Epithelial cell of esophagus (primary cell): ENCODE measurements around the gene CPEB4.
A peak's percentile ranks its signal among the peaks of the same experiment; 100 is the strongest.

Experiments used
- DNase-seq: peaks from one replicate; pipeline ENCODE4 v3.0.0; 2010; ENCODE audit warnings: low read depth
- H3K4me3 ChIP-seq: 2 replicates; pipeline ENCODE4 v1.5.1; 2011; ENCODE audit warnings: mild to moderate bottlenecking, low read length, control low read depth
- TF ChIP-seq, protein P1 (sequence below): IDR thresholded peaks from 2 replicates; pipeline ENCODE4 v1.5.1; 2011; ENCODE audit warnings: low read depth, mild to moderate bottlenecking, low read length, control low read depth, inconsistent platforms; ENCODE audit not compliant: insufficient read depth; ENCODE audit errors: missing control alignments

The CPEB4 gene

DNA sequence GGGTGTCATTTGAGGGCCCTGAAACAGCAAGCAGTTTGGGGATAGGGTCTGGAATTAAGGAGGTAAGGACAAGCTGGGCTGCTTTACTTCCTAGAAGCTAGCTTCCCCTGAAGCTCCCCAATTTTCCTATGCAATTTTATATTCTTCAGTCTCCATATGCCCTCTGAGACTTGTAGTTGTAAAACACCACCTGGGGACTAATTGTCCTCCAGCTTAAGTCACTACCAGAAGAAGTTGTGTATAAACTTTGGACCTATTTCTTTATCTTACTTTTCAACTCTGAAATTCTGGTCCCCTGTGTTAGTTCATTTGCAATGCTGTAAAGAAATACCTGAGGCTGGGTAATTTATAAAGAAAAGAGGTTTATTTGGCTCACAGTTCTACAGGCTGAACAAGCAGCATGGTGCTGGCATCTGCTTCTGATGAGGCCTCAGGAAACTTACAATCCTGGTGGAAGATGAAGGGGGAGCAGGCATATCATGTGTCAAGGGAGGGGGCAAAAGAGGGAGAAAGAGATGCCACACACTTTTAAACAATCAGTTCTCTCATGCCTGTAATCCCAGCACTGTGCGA, 41.1 kb upstream of the CPEB4 start:
- TF ChIP-seq, protein P1, sequence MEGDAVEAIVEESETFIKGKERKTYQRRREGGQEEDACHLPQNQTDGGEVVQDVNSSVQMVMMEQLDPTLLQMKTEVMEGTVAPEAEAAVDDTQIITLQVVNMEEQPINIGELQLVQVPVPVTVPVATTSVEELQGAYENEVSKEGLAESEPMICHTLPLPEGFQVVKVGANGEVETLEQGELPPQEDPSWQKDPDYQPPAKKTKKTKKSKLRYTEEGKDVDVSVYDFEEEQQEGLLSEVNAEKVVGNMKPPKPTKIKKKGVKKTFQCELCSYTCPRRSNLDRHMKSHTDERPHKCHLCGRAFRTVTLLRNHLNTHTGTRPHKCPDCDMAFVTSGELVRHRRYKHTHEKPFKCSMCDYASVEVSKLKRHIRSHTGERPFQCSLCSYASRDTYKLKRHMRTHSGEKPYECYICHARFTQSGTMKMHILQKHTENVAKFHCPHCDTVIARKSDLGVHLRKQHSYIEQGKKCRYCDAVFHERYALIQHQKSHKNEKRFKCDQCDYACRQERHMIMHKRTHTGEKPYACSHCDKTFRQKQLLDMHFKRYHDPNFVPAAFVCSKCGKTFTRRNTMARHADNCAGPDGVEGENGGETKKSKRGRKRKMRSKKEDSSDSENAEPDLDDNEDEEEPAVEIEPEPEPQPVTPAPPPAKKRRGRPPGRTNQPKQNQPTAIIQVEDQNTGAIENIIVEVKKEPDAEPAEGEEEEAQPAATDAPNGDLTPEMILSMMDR = no peak
- no peak overlapping the region for H3K4me3 ChIP-seq
- DNase-seq = no peak

DNA sequence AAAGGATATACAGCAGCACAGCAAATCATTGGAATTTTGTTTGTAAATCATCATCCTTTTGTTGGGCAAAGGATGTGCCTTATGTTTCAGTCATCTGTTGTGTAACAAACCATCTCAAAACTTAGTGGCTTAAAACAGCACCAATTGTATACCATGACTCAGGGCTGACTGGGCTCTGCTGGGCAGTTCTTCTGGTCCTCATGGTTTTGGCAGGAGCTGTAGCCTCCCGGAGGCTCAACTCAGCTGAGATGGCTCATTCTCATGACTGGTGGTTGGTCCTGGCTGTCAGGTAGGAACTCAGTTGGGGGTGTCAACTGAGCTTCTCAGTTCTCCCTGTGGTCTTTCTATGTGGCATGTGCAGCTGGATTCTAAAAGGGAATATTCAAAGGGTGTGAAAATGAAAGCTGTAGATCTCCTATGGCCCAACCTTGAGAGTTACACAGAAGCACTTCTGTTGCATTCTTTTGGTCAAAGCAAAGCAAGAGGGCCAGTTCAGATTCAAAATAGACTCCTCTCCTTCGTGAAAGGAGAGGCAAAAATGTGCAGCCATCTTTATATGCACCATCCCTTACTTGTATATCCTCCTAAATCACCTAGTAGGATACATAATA, 39.1 kb upstream of the CPEB4 start:
- TF ChIP-seq, protein P1 = no peak
- DNase-seq = peak; percentile 67
- no peak overlapping the region for H3K4me3 ChIP-seq

DNA sequence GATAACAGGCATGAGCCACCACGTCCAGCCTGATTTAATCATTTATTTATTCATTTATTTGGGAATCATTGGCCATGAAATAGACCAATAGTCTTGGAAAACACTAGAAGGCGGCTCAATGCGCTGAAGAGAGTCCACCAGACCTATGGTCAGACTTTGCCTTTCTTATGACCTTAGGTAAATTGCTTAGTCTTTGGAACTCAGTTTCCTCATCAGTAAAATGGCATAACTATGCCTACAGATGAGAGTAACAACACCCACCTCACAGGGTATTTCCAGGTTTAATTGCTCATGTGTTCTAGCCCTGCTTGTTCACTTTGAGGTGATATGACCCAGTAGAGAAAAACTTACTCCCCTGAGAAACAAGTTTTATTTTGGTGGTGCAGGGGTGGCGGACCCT, 38.2 kb upstream of the CPEB4 start:
- DNase-seq = no peak
- no peak overlapping the region for H3K4me3 ChIP-seq
- TF ChIP-seq, protein P1 = no peak

DNA sequence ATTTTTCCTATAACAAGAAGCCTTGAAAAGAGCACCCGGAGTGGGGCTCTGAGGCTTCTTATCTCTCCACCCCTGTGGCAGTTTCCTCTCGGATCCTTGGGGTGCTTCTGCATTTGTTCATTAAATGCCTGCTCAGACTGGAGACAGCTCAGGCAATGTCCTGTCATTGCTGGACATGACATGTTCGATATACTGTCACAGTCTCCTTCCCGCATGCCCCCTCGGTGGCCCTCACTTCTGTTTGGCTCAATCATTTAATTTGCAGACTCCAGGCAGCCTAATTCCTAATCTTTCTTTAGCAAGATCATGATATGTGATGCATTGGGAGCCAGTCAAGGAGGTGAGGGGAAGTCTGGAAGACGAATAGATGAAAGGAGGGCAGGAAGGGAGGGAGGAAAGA, 37.5 kb upstream of the CPEB4 start:
- no peak for DNase-seq
- TF ChIP-seq, protein P1 = no peak

DNA sequence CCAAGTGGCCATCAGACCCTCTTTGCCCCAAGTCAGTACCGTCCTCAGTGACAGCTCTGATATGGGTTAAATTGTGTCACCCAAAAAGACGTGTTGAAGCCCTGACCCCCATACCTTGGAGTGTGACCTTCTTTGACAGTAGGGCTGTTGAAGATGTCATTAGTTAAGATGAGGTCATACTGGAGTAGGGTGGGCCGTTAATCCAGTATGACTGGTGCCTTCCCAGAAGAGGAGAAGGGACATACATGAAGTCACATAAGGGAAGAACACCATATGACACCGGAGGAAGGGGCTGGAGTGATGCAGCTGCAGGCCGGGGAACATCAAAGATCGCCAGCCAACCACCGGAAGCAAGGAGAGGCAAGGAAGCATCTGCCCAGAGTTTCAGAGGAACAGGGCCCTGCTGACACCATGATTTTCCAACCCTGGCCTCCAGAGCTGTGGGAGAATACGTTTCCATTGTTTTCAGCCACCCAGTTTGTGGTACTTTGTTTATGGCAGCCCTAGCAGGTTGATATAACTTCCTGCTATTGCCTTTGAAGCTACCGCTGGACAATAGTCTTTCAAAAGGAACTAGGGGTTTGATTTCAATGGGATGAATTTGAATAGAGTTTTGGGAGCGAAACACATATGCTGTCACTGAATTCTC, 36.4 kb upstream of the CPEB4 start:
- H3K4me3 ChIP-seq = no peak overlapping the region
- TF ChIP-seq, protein P1 = no peak
- no peak for DNase-seq

More for the DNA sequence above, 37.5 kb upstream of the CPEB4 start:
- no peak overlapping the region for H3K4me3 ChIP-seq

DNA sequence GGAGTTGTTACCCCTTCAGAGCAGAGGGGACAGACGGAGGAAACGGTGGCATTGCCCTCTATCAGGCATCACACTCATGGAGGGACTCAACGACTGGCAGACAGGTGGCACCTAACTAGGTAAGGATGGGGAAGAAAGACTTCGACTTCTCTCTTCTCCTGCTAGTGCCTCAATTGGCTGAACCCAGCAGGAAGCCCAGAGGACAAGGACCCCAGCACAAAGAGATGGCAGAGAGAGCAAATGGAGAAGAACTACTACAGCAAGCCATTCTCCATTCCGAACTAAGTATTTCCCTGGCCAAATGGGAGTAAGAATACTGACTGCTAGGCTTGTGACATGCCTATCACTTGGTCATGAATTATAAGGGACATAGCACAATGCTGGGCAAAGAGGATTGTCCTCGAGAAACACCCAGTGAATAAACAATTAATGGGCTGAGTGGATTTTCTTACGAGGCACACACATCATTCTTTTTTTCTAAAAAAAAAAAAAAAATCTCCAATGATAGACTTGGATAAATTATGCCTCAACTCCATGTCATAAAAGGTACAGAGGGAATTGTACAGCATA, 35.3 kb upstream of the CPEB4 start:
- TF ChIP-seq, protein P1 = no peak
- H3K4me3 ChIP-seq = no peak overlapping the region
- DNase-seq = no peak
